HG02588 (cell line): Measurements from ENCODE around the gene SDK2.
"Not testable (repeated sequence)": the region's sequence is repeated elsewhere in the genome, so short reads cannot be mapped to it uniquely, and the experiment has no call there.

Experiments
- ATAC-seq: cut with Tn5 transposase; IDR thresholded peaks from one replicate; pipeline ENCODE4 v1.9.1; 2021; ENCODE audit warnings: mild to moderate bottlenecking, moderate library complexity; ENCODE audit not compliant: unreplicated experiment

The SDK2 gene

GRCh38 chr17:73311781-73312641 is 332.2 kb downstream of the SDK2 start, which contains the start of gene CDC42EP4:
CDC42EP4 (minus strand) TSS chr17:73312001; CDS start chr17:73286500, 25,501 bp downstream.
- peak; percentile 86 for ATAC-seq

GRCh38 chr17:73311428-73311780 is 332.8 kb downstream of the SDK2 start:
- peak; percentile 17 for ATAC-seq

- no peak for ATAC-seq
Observed at GRCh38 chr17:73309727-73310596, 334.3 kb downstream of the SDK2 start.

GRCh38 chr17:73308959-73309358 is 335.3 kb downstream of the SDK2 start:
- ATAC-seq = not testable (repeated sequence)

- ATAC-seq = no peak
Observed at GRCh38 chr17:73308017-73308823, 336.0 kb downstream of the SDK2 start.

- no peak for ATAC-seq
Observed at GRCh38 chr17:73307130-73307529, 337.1 kb downstream of the SDK2 start.

- ATAC-seq = no peak
Observed at GRCh38 chr17:73305845-73306836, 338.1 kb downstream of the SDK2 start.

- ATAC-seq = no peak
Observed at GRCh38 chr17:73304971-73305812, 339.1 kb downstream of the SDK2 start.

GRCh38 chr17:73304438-73304837 is 339.8 kb downstream of the SDK2 start:
- no peak for ATAC-seq

- ATAC-seq = no peak
Observed at GRCh38 chr17:73302189-73302588, 342.1 kb downstream of the SDK2 start.

- ATAC-seq = no peak
Observed at GRCh38 chr17:73301369-73301768, 342.9 kb downstream of the SDK2 start.

GRCh38 chr17:73300392-73300791 is 343.9 kb downstream of the SDK2 start:
- no peak for ATAC-seq

- no peak for ATAC-seq
Observed at GRCh38 chr17:73297934-73298861, 346.0 kb downstream of the SDK2 start.

GRCh38 chr17:73293480-73293911 is 350.7 kb downstream of the SDK2 start:
- ATAC-seq = no peak

GRCh38 chr17:73293031-73293430 is 351.2 kb downstream of the SDK2 start:
- ATAC-seq = no peak

- no peak for ATAC-seq
Observed at GRCh38 chr17:73292031-73292531, 352.2 kb downstream of the SDK2 start.

- ATAC-seq = peak; percentile 92
Observed at GRCh38 chr17:73291260-73291801, 352.9 kb downstream of the SDK2 start.
